HG03064 (cell line): ENCODE results near the gene CAMTA1.
"Not testable (repeated sequence)": the region's sequence is repeated elsewhere in the genome, so short reads cannot be mapped to it uniquely, and the experiment has no call there.

ENCODE experiments used
- ATAC-seq: cut with Tn5 transposase; IDR thresholded peaks from one replicate; pipeline ENCODE4 v1.9.1; 2021; ENCODE audit warnings: low read depth; ENCODE audit not compliant: unreplicated experiment

Gene CAMTA1

DNA sequence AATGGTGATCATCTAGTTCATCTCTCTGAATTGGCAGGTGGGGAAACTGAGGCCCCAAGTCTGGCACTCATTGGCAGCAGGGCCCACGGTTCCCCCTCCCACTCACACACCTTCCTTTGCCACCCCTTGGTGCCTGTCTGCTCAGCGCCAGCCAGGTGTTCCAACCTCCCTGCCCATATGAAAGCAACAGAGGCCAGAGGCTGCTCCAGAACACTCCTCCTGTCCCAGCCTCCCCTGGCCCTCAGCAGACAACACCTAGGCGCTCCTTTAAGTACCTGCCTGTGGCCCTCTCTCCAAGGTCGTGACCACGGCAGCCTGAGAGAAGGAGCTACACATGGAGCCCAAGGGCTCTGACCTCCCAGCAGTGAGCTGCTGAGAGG, 623.5 kb downstream of the CAMTA1 start:
- no peak for ATAC-seq

DNA sequence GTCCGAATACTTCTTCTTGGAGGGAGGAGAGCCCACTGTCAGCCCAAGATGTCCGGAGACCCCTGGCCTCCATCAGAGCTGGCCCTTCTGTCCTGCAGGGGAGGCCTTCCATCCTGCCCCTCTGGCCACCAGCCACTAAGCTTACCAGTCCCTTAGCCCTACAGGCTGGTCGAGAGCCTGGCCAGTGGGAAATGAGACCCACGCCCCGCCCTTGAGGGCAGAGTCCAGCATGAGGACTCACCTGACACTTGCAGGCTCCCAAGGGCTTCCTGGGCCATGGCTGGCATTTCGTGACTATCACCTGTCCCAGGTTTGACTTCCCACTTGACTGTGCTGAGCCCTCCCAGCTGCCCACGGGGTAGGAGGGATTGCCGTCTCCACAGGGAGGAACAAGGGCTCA, 624.0 kb downstream of the CAMTA1 start:
- ATAC-seq, result no peak

DNA sequence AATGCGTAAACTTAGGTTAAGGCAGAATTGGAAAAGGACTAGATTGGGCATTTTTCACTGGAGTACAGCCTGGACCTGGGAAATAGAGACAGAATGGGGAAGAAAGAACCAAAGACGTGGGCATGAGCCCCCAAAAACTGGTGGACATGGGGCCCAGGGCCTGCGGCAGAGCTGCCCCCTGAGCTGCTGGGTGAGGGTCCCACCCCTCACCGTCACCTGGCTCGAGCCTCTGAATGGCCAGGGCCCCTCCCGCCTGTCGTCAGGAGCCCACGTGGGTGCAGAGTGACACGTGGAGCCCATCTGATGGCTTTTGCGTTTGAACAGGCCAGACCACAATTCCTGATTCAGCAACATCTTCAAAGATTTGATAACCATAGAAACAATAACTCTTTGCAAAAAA, 624.9 kb downstream of the CAMTA1 start:
- no peak for ATAC-seq

DNA sequence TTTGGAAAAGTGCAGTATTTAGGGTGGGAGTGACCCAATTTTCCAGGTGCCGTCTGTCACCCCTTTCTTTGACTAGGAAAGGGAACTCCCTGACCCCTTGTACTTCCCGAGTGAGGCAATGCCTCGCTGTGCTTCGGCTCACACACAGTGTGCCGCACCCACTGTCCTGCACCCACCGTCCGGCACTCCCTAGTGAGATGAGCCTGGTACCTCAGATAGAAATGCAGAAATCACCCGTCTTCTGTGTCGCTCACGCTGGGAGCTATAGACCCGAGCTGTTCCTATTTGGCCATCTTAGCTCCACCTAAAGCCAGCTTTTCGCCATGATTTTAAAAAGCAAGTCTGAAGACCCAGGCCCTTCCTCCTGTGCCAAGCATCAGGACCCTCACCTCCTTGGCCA, 632.4 kb downstream of the CAMTA1 start:
- ATAC-seq, result not testable (repeated sequence)

DNA sequence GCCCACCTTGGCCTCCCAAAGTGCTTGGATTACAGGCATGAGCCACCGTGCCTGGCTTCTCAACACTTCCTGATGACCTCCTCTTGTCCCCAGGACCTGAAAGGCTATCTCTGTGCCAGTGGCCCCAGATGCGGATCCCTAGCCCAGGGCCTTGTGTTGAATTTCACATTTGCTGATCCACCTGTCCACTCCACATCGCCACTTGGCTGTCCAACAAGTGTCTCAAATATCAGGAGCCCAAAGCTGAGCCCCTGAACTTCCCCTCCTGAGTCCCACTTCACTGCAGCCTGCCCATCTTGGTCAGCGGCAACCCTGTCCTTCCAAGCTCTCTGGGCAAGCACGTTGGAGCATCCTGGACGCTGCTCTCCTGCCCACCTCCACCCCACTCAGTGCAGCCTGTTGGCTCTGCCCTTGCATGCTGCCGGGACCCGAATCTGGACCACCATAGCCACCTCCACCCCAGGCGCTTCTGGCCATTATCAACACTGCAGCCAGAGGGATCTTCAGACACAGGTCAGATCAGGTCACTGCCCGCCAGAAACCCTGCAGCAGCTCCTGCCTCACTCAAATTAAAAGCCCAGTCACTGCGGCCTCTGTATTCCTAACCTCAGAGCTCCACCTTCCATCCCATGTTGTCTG, 633.3 kb downstream of the CAMTA1 start:
- no peak for ATAC-seq

DNA sequence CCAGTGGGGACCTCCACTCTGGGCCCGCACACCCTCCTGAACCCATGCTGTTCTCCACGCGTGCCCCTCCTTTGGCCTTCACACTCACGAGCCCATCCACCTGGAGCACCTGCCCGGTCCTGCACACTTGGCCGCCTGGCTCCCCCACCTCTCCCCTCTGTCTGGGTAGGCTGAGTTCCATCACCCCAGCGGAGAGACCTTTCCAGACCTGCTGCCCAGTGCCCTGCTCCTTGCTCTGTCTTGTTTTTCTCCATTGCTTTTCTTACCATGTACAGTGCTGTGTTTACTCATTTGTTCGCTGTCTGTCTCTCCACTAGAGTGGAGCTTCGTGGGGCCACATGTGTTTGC, 634.8 kb downstream of the CAMTA1 start:
- no peak for ATAC-seq

DNA sequence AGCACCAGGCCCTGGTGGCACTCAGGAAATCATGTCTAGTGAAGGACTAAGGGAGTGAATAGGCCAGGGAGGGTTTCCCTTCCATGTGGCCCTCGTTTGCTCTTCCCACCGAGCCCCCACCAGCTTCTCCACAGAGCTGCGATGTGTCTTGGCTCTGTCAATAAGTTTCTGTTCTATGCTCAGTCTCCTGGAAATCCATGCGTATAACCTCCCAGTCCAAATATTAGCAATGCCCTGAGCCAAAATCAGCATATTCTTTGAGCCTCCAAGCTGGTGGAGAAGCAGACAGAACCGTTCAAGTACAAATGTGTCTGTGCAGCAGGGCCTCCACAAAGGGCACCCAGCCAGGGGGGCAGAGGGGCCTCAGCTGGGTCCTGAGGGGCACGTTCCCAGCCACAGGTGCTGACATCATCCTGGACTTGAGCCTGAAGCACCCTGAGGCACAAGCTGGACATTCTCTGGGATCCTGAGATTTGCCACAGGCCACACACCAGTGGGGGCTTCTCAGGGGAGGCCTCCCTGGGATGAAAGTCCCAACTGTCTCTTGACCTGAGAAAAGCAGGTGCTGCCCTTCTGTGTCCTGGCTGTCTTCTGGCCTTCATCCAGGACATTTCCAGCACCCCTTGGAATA, 635.3 kb downstream of the CAMTA1 start:
- no peak for ATAC-seq

DNA sequence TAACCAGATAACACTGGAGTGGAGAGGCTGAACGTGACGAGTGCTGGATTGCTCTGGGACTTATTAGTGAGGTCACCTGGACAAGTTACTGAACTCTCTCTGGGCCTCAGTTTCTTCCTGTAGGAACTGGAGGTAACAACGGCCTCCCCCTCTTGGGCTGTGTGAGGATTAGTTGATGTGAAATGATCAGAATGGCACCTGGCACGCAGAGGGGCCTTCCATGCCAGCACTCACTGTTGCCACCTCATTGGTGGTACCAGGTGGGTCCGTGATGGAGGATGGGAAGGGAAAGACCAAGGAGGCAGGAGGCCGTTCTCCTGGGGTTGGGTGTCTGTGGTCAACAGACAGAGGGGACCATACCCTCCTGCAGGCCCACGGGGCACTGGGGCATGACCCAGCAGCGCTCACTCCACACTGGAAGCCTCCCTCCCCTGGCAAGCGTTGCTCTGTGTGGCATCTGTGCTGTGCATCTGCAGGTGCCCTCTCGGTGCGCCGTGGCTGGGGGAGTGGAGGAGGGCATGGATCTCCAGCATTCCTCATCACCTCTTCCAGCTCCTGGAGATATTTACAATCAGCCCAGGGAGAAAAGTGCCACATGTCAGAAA, 636.3 kb downstream of the CAMTA1 start:
- ATAC-seq, result no peak

DNA sequence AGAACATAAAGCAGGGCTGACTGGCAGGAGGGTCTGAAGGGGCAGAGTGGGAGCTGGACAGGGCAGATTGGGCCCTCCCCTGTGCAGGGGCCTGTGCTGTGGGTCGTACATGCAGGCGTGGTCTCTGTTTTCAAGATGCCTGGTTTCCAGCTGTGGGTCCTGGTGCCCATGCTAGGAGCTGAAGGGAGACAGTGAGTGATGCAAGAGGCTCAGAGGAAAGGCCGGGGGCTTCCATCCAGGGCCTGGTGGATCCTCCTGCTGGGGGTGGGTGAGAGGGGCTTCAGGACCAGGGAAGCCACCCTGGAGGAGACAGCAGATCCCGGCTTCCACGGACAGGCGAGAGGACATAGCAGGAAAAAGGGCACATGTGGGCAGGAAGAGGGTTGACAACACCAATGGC, 636.8 kb downstream of the CAMTA1 start:
- ATAC-seq, result no peak

DNA sequence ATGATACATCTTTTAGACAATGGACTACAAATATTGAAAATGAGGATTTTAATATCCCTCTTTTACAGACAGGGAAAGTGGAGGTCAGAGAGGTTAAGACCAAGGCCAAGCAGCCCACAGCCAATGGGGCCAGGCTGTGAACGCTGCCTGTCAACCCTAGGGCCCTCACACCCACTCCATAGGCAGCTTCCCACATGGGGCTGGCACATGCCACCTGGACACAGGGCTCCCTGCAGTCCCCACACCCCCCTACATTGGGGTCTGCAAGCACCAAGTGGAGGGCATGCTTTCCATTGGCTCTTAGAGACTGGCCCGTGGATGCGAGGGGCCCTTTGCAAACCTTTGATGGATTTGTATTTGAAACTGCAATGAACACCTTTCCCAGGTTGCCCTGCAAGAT, 637.3 kb downstream of the CAMTA1 start:
- no peak for ATAC-seq

DNA sequence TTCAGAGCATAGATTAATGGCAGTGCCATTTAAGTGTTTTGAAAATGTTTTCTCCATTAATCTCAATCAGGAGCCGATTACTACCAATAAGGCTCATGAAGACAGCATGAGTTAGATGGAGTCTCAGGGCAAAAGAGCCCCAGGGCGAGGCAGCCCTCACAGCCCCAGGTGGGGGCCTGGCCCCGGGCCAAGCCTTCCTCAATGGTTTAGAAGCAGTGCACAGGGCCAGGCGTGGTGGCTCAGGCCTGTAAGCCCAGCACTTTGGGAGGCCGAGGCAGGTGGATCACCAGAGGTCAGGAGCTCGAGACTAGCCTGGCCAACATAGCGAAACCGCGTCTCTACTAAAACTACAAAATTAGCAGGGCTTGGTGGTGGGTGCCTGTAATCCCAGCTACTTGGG, 637.7 kb downstream of the CAMTA1 start:
- ATAC-seq, result no peak

DNA sequence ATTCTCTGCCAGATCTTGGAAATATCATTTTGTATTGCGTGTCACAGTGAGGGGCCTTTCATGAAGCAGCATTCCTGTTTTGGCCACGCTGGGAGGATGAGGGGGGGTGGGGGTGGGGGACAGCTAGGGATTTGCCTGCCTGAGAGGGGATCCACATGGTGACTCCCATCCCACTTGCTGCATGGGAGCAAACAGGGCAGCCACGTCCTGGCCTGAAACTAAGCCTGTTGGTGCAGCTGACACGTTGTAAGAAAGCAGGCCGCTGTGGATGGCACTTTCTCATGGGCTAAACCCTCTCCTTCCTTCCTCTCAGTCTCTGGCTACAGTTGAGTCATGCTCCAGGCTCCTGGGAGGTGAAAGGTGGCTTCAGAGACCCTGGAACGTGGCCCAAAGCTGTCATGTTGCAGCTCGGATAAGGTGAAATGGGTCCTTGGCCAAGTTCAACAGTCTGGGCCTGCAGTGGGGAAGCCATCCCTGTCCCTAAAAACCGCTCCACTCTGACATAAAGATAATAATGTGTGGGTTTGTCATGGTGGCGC, 639.2 kb downstream of the CAMTA1 start:
- ATAC-seq, result no peak

DNA sequence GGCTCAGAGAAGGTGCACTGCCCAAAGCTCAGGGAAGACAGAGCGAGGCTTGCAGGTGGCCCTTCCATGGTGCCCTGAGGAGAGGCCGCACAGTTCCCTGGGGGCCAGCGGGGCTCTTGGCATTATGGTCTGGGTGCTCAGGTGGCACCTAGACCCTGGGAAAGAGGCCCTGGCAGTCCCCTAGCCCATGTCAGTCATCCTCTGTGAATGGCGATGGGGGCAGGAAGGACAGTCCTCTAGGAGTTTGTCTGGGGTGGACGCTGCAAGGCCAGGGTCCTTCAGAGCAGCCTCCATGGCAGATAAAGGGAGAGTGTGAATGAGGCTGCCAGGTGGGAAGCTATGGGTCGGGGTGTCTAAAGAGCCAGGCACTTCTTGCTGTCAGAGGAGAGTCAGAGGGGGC, 640.0 kb downstream of the CAMTA1 start:
- ATAC-seq, result no peak

DNA sequence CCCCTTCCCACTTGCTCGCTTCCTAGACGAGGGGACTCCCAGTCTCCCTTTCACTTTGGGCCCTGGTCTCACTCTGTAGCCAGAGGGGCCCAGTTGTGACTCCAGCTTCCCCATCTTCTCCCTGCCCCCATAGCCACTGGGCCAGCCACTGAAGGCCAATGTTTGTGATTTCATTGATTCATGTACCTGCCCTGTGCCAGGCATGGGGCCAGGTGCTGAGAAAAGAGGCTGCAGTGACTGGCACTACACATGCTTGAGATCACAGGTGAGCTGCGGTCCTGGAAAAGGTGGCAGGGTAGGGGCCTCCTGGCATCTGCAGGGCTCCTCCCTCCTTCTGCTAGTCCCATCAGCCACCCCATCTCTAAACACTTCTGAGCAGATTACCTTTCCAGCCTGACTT, 640.5 kb downstream of the CAMTA1 start:
- ATAC-seq, result no peak

DNA sequence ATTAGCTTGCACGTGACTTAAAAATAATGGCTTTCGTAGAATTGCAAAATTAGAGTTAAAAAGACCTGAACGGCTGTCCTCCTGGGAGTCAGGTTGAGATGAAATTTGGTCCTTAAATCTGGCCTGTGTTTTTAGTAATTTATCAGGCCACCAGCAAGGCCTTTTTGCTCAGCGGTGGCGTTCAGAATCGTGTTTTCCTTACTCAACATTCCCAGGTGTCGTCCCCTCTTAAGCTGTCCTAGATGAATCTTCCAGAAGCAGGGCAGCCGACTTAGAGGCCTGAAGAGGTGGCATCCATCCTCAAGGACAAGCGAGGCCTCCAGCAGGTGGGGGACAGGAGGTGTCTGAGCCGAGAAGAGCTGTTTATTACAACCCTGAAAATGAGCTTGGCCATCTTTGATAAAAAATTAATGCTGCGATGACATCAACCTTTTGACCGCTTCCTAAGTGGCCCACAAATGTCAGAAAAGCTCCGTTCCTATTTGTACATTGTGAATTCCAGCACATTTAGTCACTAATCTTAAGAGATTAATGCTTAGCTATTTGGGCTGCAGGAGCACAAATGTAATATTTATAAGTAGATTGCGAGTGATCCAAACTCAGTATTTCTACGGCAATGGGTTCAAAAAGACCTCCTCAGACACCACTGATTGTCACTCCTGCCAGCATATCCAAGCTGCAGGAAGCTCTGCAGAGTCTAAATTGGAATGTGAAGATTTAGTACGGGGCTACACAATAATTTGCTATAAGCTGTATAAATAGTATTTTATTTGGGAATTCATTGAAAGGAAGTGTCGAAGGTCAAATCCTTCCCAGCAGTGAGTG, 641.7 kb downstream of the CAMTA1 start:
- no peak for ATAC-seq

DNA sequence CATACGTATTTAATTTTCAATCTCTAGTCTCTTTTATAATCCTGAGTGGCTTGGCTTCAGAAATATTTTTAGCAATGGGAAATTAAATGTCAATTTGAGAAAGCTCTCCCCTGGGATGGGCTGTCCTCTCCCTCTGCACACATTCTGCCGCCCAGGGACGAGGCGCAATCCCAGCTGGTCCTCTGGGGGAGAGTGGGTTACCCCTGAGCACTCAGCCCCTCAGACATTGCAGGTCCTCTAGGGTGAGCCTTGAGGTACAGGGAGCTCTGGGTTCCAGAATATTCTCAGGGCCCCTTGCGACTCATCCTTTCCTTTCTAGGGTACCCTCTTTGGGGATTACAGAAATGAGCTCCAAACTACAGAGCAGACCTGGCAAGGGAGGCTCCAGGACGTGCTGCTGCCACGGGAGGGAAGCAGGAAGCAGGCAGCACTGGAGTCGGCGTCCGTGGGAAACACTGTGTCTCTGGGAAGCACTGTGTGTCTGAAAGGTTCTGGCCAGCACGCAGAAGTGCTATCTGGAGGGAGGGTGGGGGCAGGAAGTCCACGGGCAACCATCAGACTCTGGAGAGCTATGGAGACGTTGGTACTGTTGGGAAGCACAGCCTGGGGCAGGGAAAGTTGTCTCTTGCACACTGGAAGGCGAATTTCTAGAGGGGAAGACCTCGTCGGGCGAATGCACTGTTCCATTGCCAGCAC, 642.5 kb downstream of the CAMTA1 start:
- no peak for ATAC-seq

DNA sequence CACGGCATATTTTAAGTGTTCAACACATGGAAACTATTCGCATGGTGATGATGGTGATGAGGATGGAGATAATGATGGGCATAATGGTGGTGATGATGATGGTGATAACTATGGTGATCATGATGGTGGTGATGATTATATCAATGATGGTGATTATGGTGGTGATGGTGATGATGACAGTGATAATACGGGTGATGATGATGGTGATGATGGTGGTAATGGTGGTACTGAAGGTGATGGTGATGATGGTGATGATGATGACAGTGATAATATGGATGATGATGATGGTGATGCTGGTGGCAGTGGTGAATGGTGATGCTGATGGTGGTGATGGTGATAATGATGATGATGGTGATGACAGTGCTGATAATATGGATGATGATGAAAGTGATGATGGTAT, 644.0 kb downstream of the CAMTA1 start:
- no peak for ATAC-seq

DNA sequence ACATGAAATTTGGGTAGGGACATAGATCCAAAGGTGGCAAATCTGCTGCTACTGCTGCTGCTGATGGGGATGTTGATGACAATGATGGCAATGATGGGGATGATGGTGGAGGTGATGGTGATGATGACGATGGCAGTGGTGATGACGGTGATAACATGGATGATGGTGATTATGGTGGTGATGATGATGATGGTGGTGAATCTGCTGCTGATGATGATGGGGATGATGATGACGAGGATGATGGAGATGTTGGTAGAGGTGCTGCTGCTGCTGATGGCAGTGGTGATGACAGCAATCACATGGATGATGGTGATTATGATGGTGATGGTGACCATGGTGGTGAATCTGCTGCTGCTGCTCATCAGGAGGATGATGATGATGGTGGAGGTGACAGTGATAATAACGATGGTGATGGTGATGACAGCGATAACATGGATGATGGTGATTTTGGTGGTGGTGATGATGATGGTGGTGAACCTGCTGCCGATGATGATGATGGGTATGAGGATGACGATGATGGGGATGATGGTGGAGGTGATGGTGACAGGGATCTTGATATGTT, 644.9 kb downstream of the CAMTA1 start:
- no peak for ATAC-seq

DNA sequence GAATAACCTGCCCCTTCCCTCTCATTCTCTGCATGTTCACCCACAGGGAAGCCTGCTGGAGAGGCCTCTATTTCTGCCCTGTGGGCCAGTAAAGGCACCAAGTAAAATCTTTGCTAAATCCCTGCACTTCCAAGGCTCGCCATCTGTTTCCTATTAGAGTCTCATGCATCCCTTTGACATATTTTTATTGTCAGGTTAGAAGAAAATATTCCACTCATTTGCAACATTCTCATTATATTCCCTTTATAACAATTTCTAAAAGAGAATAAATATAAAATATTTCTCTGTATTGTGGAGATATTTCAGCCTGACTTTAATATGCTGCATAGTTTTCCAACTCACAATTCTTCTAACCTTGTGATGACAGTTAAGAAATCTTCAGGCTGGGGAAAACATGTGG, 645.4 kb downstream of the CAMTA1 start:
- no peak for ATAC-seq

DNA sequence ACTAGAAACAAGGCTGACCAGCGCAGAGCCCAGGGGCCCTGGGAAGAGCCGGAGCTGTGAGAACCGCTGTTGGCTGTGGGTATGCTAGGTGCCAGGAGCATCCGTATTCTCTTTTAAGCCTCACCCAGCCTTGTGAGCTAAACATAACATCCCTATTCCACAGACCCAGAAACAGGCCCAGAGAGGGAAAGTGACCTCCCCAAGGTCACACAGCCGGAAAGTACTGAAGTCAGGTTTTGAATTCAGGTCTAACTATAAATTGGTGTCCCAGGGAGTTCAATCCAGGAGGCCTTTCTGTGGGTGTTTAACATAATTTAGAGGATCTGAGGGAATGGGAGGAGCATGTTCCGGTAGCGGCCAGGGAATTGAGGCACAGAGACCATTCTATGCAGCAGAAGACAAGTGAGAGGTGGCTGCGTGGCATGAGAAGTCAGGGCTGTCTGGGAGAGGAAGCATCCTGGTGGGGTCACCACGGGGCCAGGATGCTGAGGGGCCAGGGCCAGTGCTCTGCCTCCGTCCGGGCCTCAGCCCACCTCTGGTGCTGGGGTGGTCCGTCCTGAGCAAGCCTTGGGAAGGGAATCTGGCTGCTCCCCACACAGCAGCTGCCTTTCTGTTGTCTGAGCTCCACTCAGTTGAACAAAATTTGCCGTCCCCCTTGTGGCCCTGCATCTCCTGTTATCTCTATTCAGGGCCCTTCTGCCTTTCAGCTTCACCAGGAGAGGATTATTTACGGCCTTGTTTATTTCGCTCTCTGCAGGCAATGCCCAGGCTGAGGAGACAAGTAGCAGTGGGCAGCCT, 647.0 kb downstream of the CAMTA1 start:
- no peak for ATAC-seq
